NCI-H2171 treated with DMSO at 0.1 percent for 48 hours (cell line): ENCODE data around the gene ITIH3.

ENCODE experiments used
- DNase-seq: peaks from one replicate; lab custom pipeline; 2025; lab: John Stamatoyannopoulos, UW

The ITIH3 gene

DNA sequence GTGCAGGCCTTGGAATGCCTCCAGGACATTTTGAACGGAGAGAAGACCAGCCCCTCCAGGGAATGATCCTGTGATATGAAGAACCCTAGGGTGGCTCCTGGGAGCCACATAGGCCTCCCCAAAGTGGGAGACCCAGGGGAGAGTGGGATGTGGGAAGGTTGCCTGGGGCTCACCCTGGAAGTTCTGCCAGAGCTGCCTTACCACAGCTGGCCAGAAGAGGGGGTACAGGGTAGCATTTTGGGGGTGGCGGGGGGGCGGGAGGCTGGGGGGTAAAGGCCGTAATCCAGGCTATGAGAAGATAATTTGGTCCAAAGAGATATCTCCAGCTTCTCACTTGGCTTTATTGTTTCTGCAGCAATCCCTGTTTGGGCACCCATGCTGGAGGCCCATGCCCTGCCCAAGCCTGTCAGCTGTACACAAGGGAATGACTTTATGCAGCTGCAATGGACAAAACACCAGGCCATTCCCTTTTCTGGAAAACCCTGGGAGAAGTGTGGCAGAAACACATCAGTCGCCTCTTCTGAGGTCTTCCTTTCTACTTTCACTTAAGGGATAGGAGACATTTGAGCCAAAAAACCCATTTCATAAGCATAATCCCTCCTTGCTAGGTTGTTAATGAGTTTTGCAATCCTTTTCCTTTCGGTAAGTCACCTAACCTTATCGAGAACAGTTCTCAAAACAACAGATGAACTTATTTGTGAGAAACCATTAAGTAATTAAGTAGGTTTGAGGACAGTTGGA, 51.3 kb downstream of the ITIH3 start:
- DNase-seq = no peak

DNA sequence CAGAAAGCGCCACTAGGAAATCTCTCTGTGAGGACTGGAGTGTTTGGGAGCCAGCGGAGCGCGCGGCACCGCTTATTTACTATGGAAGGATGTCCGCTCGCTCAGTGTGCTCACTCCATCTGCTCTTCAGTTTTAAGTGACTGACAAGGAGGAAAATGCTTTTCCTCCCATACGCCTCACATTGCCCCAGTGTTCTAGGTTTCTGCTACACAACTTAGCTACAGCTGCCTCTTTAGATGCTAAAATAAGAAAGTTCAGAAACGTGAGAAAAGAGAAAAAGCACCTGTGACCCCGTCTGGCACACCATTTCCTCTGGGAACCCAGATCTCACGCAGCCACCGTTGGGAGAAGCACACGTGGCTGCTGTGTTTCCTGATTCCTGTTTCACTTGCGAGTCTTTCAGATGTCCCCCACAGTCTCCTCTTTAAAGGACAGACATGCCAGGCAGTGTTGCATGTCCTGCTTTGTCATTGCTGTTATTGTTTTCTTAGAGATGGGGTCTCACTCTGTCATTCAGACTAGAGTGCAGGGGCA, 51.9 kb downstream of the ITIH3 start:
- DNase-seq = peak; percentile 55

DNA sequence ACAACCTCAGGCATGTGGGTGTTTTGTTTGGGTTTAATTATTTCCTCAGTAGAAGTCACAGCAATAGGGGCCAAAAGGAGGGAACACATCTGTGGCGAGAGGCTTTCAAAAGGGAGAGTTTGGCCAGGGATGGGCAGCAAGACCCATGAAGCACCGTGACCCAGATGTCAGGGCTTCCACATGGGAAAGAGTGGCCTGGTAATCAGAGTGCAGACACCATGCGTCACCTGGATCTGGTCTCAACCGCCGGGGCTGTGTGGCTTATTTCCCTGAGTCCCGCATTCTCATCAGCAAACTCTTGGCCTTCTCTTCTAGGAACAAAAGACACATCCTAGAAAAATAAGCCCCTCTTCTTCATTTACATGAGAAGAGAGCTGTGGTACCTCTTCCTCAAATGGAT, 52.6 kb downstream of the ITIH3 start:
- no peak for DNase-seq

DNA sequence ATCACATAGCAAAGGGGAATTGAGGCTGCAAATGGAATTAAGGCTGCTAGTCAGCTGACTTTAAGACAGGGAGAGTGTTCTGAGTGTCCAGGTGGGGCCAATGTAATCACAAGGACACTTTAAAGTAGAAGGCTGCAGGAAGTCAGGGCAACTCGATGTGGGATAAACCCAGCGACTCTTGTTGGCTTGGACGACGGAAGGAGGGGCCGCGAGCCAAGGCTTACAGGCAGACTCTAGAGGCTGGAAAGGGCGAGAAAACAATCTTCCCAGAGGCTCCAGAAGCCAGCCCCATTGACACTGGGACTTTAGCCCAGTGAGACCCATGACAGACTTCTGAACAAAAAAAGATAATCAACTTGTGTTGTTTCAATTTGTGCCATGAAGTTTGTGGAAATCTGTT, 53.1 kb downstream of the ITIH3 start:
- no peak for DNase-seq

DNA sequence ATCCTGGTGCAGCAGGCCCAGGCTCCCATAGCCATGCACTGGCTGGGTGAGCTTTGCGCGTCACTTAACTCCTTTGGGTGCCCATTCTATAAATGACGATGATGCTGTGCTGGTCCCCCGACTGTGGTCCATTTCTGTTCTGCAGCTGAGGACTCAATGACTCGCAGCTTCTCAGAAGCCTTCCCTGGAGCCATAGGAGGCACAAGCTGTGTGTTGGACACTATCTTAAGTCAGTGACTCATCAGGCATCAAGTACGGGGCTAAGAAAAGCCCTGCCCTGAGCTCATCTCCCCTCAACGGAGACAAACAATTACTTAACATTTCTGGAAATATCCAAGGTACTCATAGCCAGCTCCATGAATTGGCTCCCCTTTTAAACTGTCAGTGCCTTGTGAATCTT, 54.0 kb downstream of the ITIH3 start:
- DNase-seq = no peak

DNA sequence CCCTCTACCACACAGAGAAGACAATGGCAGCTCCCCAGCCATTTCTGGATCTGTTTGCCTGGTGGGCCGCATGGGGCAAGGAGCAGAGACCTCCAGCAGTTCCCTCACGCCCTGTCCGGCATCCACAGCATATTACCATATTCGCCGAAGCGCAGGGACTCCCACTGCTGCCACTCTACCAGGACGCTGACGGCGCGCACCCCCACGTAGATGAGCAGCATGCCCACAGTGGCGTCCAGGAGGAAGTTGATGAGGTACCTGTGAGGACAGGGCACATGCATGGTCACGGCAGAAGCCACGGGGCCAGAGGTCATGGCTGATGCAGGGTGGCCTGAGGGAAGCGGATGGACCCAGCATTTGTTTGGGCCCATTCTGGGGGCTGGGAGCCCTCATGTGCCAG, 55.1 kb downstream of the ITIH3 start:
- no peak for DNase-seq

DNA sequence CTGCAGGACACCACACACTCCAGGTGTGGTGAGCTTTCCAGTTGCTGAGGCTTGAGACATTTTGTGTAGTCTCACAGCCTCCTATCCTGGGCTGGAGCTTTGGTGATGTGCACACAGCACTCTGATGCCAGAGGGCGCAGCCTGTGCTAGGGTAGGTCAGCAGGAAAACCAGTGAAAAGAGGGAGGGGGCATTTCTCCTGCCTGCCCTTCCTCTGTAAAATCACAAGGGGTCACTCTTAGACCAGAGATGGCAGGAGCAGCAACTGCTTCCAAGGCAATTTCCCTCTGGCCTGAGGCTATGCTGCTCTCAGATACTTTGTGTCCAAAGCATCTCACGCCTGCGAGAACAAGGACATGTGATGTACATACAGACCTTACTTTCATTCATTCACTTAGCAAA, 56.8 kb downstream of the ITIH3 start:
- peak; percentile 30 for DNase-seq

DNA sequence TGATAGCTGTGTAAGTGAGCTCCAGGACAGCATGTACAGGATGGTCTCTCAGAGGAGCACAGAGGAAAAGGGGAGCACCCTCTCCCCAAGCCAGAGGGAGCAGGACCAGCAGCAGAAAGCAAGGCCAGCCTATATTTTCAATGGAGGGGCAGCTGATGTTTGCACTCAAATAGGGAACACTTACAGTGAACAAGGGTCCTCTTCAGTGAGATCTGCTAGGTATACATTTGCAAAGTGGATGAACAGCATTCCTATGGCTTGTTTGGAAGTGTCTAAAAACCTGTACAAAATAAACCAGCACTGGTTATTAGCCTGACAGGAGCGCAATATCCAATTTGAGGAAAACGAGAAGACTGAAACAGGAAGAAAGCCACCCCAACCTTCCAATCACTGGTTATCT, 57.8 kb downstream of the ITIH3 start:
- no peak for DNase-seq

DNA sequence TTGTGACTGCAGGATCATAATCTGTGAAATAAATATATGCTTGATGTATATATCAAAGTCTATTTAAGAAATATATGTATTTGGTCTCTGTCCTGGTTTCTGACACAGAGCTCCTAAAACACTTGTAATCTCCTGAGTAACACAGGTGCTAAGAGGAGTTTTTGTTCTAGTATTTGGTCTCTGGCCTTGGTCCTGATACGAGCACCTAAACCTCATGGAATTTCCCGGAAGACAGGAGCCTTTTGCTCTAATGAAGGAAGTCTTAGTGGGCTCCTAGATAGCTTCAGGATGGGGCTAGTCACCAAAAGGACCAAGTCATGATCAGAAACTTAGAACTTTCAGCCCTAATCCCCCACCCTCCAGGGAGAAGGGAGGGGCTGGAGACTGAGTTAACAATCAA, 59.4 kb downstream of the ITIH3 start:
- DNase-seq = no peak

DNA sequence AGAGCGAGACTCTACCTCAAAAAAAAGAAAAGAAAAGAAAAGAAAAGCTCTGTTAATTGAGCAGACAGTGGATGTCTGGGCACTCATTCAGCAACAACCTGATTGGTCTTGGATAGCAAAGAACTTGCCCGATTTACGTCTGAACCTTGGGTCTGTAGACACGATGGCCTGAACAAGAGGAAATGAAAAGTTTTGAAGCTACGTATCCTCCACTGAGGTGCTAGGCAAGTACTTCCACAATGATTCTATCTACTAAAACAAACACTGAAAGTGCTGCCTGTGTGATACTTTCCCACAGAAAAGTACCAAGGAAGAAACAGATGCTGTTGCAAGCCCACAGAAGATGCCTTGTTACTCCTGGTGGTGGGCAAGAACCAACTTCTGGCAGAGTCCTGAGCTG, 62.1 kb downstream of the ITIH3 start:
- DNase-seq = no peak

DNA sequence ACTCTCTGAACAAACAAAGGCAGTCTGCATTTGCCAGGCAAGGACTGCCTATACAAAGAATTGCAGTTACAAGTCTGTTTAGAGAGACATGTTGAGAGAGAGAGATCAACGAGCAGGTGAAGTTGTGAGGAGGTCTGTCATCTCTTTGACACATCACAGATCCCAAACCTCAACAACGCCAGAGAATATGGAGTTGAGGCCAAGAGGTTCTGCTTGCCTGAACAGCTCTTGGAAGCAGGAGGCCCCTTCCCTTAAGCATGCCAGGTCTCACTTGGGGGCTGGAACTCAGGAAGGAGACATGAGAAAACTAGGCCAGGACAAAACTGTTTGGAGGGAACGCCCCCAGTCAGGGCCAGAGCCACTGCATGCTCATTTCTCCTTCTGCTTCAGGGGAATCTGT, 62.5 kb downstream of the ITIH3 start:
- DNase-seq = no peak

DNA sequence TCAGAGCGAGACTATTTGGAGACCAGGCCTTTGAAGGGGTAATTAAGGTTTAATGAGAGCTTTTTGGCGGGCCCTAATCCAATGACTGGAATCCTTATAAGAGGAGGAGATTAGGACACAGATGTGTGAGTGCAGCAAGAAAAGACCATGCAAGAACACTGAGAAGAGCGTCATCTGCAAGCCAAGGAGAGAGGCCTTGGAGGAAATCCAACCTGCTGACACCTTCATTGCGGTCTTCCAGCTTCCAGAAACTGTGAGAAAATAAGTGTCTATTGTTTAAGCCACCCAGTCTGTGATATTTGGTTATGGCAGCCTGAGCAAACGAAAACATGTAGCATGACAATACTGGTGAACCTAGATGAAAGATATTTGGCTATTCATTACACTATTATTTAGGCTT, 63.3 kb downstream of the ITIH3 start:
- no peak for DNase-seq
